ENCODE measurements around the gene ELP2.
A peak's percentile ranks its signal among the peaks of the same experiment; 100 is the strongest.

The ELP2 gene

DNA sequence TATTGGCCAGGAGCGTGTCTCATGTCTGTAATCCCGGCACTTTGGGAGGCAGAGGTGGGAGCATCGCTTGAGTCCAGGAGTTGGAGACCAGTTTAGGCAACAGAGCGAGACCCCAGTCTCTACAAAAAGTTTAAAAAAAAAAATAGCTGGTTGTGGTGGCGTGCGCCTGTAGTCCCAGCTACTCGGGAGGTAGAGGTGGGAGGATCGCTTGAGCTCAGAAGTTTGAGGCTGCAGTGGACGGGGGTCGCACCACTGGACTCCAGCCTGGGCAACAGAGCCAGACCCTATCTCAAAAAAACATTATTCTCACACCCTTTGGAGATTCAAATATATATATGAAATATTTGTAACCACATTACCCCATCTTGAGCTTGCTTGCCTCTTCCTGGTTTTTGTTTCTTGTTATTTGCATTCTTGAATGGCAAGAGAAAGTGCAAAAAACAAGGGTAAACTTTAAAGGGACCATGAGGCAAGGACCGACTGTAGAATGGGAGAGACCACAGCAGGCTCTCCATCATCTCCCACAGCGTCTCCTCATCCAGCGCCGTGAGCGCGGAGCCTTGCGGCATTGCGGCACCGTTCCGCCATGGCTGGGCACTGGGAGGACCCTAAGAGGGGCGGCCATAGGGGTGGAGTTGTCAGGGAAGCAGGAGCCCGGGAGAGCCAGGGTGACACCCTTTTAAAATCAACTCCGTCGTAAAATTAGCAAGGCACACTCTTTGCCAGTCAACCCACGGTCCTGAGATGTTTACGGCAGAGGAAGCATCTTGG lies 1.4 kb downstream of the ELP2 start:
- DNase-seq (ENCODE audit: insufficient read length, low spot score), result no peak
- FAIRE-seq, result no peak
- no peak for TF ChIP-seq TAF1 (IDR thresholded peaks at IDR 0.05; ENCODE audit: low read depth, low read length)
- no peak for TF ChIP-seq POLR2A (IDR thresholded peaks at IDR 0.05; ENCODE audit: low read depth, low read length)
- no peak for TF ChIP-seq PAX5 (IDR thresholded peaks at IDR 0.05; ENCODE audit: insufficient read depth, low read length, severe bottlenecking)
- TF ChIP-seq POLR2AphosphoS5 (IDR thresholded peaks at IDR 0.05; ENCODE audit: low read depth, low read length), result no peak
- TF ChIP-seq POU2F2 (IDR thresholded peaks at IDR 0.05; ENCODE audit: low read depth, low read length), result no peak
- no peak for TF ChIP-seq SPI1 (IDR thresholded peaks at IDR 0.05; ENCODE audit: low read depth, low read length)

DNA sequence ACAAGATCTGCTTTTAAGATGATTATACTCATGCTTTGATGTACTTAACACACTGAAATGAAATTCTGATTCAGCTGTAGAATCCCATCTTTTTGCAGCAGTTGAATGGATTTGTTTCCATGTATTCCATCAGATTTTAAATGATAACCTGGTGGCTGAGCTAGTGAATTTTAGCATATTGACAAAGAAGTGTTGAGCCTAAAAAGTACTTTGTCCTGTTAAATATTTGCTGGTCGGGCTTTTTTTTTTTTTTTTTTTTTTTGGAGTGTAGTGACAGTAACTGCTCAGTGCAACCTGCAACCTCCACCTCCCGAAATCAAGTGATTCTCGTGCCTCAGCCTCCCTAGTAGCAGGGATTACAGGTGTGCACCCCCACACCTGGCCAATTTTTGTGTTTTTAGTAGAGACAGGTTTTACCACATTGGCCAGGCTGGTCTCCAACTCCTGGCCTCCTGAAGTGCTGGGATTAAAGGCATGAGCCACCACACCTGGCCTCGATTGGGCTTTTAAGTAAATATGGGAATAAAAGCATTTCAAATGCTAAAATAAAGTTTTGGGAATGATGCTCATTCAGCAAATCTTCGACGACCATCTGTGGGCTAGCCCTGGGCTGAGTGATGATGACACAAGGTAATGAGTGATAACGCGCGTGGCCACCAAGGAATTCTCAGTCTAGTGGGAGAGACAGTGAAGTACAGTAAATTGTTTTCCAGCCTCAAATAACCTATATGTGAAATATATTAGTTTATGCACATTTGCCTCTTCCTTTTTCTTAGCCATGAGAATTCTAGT lies 2.2 kb downstream of the ELP2 start:
- FAIRE-seq, result no peak
- TF ChIP-seq TAF1 (IDR thresholded peaks at IDR 0.05; ENCODE audit: low read depth, low read length), result no peak
- TF ChIP-seq PAX5 (IDR thresholded peaks at IDR 0.05; ENCODE audit: insufficient read depth, low read length, severe bottlenecking), result no peak
- TF ChIP-seq POLR2A (IDR thresholded peaks at IDR 0.05; ENCODE audit: low read depth, low read length), result no peak
- no peak for TF ChIP-seq SPI1 (IDR thresholded peaks at IDR 0.05; ENCODE audit: low read depth, low read length)
- TF ChIP-seq POU2F2 (IDR thresholded peaks at IDR 0.05; ENCODE audit: low read depth, low read length), result no peak
- TF ChIP-seq POLR2AphosphoS5 (IDR thresholded peaks at IDR 0.05; ENCODE audit: low read depth, low read length), result no peak
- DNase-seq (ENCODE audit: insufficient read length, low spot score), result no peak

DNA sequence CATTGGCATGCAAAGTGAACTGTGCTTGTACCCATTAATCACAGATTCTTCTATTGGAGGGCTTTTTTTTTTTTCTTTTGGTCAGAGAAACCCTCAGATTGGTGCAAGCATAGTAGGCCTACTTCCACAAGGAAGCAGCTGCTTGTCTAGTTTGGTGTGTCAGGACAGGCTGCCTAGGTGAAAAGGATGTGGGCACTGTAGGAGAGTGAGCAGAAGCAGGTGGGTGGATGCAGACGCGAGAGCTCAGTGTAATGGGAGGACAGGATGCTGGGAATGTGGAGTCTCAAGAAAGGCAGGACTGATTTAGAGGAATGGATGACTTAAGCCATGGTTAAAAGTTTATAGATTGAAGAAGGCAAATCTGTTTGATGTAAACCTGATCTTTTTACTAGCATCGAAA lies 3.1 kb downstream of the ELP2 start:
- DNase-seq (ENCODE audit: insufficient read length, low spot score) (no peak), FAIRE-seq (no peak)
- TF ChIP-seq POLR2A (IDR thresholded peaks at IDR 0.05; ENCODE audit: low read depth, low read length), result no peak
- no peak for TF ChIP-seq SPI1 (IDR thresholded peaks at IDR 0.05; ENCODE audit: low read depth, low read length)
- no peak for TF ChIP-seq PAX5 (IDR thresholded peaks at IDR 0.05; ENCODE audit: insufficient read depth, low read length, severe bottlenecking)
- TF ChIP-seq TAF1 (IDR thresholded peaks at IDR 0.05; ENCODE audit: low read depth, low read length), result no peak
- TF ChIP-seq POLR2AphosphoS5 (IDR thresholded peaks at IDR 0.05; ENCODE audit: low read depth, low read length), result no peak
- no peak for TF ChIP-seq POU2F2 (IDR thresholded peaks at IDR 0.05; ENCODE audit: low read depth, low read length)

DNA sequence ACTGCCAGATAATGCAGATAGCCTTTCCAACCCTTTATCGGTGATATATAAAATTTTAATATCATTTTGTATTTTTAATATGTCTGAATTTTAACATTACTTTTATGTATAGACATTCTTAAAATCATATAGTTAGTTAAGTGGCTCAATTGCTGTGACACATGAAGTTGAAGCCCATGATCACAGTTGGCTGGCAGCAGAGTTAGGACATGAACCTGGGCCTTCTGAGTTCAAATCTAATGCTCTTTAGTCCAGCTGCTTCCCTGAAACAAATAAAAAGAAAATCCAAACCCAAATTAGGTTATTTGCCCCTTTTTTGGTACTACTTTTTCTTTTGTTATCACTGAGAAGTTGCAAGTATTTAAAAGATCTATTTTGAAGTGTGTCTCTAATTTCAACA lies 5.6 kb downstream of the ELP2 start:
- FAIRE-seq, result no peak
- TF ChIP-seq POLR2AphosphoS5 (IDR thresholded peaks at IDR 0.05; ENCODE audit: low read depth, low read length) (no peak), SPI1 (IDR thresholded peaks at IDR 0.05; ENCODE audit: low read depth, low read length) (no peak), POU2F2 (IDR thresholded peaks at IDR 0.05; ENCODE audit: low read depth, low read length) (no peak), POLR2A (IDR thresholded peaks at IDR 0.05; ENCODE audit: low read depth, low read length) (no peak), TAF1 (IDR thresholded peaks at IDR 0.05; ENCODE audit: low read depth, low read length) (no peak), PAX5 (IDR thresholded peaks at IDR 0.05; ENCODE audit: insufficient read depth, low read length, severe bottlenecking) (no peak)

DNA sequence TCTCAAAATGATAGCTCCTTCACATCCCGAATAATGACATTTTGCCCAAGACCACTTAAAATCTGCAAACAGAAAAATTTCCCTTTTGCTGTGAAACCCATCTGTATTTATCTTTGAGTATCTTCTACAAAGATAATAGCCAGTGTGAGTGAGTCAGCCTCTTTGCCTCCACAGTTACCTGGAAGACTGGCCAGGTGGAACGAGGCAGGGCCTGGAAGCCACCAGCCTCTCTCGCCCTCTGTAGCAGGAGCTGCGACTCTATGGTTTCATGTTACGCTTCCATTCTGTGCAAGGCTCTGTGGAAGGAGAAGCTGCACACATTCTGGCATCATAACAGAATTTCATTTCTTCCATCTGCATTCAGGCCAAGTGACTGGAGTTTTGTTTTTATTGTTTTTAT lies 9.5 kb downstream of the ELP2 start:
- no peak for DNase-seq (ENCODE audit: insufficient read length, low spot score)
- TF ChIP-seq PAX5 (IDR thresholded peaks at IDR 0.05; ENCODE audit: insufficient read depth, low read length, severe bottlenecking), result no peak
- TF ChIP-seq POLR2A (IDR thresholded peaks at IDR 0.05; ENCODE audit: low read depth, low read length), result no peak
- FAIRE-seq, result no peak

More for the DNA sequence above, 5.6 kb downstream of the ELP2 start:
- DNase-seq (ENCODE audit: insufficient read length, low spot score), result no peak

DNA sequence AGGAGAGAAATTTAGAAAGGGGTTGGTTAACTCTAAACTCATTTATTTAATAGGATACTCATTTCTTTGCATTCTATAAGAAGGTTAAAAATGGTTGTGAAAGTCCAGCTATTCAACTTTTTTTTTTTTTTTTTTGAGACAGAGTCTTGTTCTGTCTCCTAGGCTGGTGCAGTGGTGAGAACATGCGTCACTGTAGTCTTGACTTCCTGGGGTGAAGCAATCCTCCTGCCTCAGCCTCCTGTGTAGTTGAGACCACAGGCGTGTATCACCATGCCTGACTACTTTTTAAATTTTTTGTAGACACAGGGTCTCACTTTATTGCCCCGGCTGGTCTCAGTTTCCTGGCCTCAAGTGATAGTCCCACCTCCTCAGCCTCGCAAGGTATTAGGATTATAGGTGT lies 11.9 kb downstream of the ELP2 start:
- TF ChIP-seq POLR2A (IDR thresholded peaks at IDR 0.05; ENCODE audit: low read depth, low read length) (no peak), TAF1 (IDR thresholded peaks at IDR 0.05; ENCODE audit: low read depth, low read length) (no peak), POLR2AphosphoS5 (IDR thresholded peaks at IDR 0.05; ENCODE audit: low read depth, low read length) (no peak), PAX5 (IDR thresholded peaks at IDR 0.05; ENCODE audit: insufficient read depth, low read length, severe bottlenecking) (no peak), SPI1 (IDR thresholded peaks at IDR 0.05; ENCODE audit: low read depth, low read length) (no peak), POU2F2 (IDR thresholded peaks at IDR 0.05; ENCODE audit: low read depth, low read length) (no peak)
- FAIRE-seq (no peak), DNase-seq (ENCODE audit: insufficient read length, low spot score) (no peak)

DNA sequence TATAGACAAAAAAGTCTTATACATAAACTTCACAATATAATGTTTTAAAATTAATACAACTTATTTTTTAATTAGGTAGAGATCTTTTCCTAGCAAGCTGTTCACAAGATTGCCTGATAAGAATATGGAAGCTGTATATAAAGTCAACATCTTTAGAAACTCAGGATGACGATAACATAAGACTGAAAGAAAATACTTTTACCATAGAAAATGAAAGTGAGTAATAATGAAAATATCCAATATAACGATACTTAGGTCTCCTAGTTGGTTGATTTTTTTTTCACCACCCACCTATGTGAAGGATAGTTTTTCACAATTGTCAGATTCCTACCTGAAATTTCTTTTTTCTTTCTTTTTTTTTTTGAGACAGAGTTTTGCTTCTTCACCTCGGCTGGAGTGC lies 13.1 kb downstream of the ELP2 start:
- DNase-seq (ENCODE audit: insufficient read length, low spot score) (no peak), FAIRE-seq (no peak)
- TF ChIP-seq POU2F2 (IDR thresholded peaks at IDR 0.05; ENCODE audit: low read depth, low read length) (no peak), PAX5 (IDR thresholded peaks at IDR 0.05; ENCODE audit: insufficient read depth, low read length, severe bottlenecking) (no peak), POLR2A (IDR thresholded peaks at IDR 0.05; ENCODE audit: low read depth, low read length) (no peak), POLR2AphosphoS5 (IDR thresholded peaks at IDR 0.05; ENCODE audit: low read depth, low read length) (no peak), TAF1 (IDR thresholded peaks at IDR 0.05; ENCODE audit: low read depth, low read length) (no peak), SPI1 (IDR thresholded peaks at IDR 0.05; ENCODE audit: low read depth, low read length) (no peak)

DNA sequence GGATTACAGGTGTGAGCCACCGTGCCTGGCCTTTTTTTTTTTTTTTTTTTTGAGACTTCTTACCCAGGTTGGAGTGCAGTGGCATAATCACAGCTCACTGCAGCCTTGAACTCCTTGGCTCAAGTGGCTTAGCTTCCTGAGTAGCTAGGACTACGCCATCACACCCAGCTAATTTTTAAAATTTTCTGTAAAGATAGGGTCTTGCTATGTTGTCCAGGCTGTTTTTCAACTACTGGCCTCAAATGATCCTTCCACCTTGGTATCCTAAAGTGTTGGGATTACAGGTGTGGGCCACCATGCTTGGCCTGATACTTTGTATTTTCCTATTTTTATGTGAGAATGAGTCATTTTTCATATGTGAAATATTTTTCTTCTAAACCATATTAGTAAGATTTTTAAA lies 13.7 kb downstream of the ELP2 start:
- FAIRE-seq, result no peak
- no peak for DNase-seq (ENCODE audit: insufficient read length, low spot score)
- TF ChIP-seq POLR2AphosphoS5 (IDR thresholded peaks at IDR 0.05; ENCODE audit: low read depth, low read length) (no peak), POU2F2 (IDR thresholded peaks at IDR 0.05; ENCODE audit: low read depth, low read length) (no peak), SPI1 (IDR thresholded peaks at IDR 0.05; ENCODE audit: low read depth, low read length) (no peak), POLR2A (IDR thresholded peaks at IDR 0.05; ENCODE audit: low read depth, low read length) (no peak), TAF1 (IDR thresholded peaks at IDR 0.05; ENCODE audit: low read depth, low read length) (no peak), PAX5 (IDR thresholded peaks at IDR 0.05; ENCODE audit: insufficient read depth, low read length, severe bottlenecking) (no peak)

DNA sequence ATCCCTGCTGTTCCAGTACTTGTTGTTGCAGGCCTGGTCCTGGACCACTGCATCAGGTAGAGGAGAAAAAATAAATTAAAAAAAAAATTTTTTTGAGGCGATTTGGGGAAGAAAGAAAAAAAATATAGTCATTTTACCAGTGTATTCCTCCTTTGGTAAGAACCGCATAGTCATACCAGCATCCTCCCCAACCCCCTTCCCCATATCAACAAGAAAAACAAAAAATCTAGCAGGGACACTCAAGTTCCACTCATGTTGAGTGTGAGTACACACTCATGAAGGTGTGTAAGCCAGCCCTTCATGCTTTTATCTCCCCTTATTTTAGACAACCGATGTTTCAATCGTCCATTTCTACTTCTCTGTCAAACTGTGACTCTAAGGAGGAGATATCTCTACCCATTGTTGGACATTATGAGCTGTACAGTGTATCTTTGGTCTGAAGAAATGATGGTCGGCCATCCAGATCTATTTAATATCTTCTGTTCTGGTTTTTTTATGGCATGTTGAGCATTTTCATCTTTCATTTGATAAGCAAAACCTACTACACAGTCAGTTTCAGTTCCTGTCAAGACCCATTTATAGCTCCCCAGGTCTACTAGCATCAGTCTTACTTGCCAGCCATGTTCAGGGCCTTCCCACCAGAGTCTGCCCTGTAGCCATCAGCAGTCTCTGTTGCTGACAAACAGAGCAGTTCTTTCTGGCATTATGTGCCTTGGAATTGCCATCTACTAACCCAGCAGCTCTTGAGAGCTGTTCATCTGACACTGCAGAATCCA lies 20.0 kb downstream of the ELP2 start:
- peak; percentile 25 for DNase-seq (ENCODE audit: insufficient read length, low spot score)
- peak; percentile 80 for FAIRE-seq
- TF ChIP-seq POU2F2 (IDR thresholded peaks at IDR 0.05; ENCODE audit: low read depth, low read length) (no peak), PAX5 (IDR thresholded peaks at IDR 0.05; ENCODE audit: insufficient read depth, low read length, severe bottlenecking) (no peak), TAF1 (IDR thresholded peaks at IDR 0.05; ENCODE audit: low read depth, low read length) (no peak), SPI1 (IDR thresholded peaks at IDR 0.05; ENCODE audit: low read depth, low read length) (peak; percentile 98), POLR2A (IDR thresholded peaks at IDR 0.05; ENCODE audit: low read depth, low read length) (0 out of 2 replicates have a peak, but pooled peaks have one; percentile 5), POLR2AphosphoS5 (IDR thresholded peaks at IDR 0.05; ENCODE audit: low read depth, low read length) (no peak)

Data from GM12891 (cell line).